Stimulated activated CD8-positive, alpha-beta memory T cell treated with anti-CD3 and anti-CD28 coated beads, Interleukin-15, amount 100 ng/mL, for 4 hours (primary cell): ENCODE measurements around the gene SNRPD2.

Experiments used
- DNase-seq, 2 donors: peaks; one replicate each; pipeline ENCODE4 v3.0.0-alpha.2; 2020; ENCODE audit warnings: low read depth in 2 of 2

SNRPD2 gene

DNA sequence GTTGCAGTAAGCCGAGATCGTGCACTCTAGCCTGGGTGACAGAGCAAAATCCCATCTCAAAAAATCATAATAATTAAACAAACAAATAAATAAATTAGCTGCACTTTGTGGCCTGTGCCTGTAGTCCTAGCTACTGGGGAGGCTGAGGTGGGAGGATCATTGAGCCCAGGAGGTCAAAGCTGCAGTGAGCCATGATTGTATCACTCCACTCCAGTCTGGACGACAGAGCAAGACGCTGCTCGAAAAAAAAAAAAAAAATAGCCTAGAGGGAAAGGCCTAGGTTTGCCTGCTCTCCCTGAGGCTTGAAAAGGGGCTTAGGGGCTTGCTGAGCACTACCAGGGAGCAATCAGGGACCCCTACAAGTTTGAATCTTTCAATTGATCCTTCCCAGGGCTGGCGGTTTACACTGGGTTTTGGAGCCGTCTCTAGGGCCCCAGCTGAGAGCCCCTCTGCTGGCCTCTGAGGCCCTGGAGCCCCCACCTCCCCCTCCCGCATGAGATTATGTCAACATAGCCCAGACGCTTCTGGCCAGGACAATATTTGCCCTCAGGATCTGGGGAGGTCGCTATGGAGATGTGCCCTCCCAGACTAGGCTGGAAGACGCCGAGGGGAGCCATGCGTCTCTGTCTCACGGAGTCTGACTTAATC, 34.1 kb downstream of the SNRPD2 start:
- DNase-seq, result no peak

DNA sequence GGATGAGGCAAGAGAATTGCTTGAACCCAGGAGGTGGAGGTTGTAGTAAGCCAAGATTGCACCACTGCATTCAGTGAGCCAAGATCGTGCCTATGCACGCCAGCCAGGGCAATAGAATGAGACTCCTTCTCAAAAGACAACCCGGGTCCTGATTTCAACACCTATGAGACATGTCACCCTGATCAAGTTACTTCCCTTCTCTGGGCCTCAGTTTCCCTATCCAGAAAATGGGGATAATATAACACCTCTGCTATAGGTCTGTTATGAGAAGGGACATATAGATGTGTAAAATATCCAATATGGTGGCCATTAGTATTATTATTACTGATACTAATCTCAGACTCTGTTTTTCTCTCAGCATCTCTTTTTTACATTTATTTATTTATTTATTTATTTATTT, 36.7 kb downstream of the SNRPD2 start:
- no peak for DNase-seq

DNA sequence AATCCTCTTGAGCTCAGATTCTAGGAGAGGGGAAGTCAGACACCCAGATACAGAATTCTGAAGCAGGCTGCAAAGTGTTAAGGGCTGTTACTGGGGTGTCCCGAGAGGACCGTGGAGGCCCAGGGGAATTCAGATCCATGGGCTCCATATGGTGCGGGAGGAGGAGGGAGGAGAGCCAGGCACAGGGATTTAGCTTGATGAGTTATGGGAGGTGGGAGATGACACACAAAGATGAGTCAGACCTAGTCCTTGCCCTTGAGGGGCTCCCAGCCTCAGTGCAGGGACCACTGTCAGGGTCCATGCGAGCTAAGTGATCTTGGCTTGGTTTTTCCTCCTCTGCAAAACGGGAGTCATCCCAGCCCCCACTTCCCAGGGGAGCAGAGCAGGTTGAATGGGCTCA, 38.1 kb downstream of the SNRPD2 start:
- no peak for DNase-seq

- DNase-seq, result no peak
Observed at GRCh38 chr19:45650722-45651121, 41.0 kb downstream of the SNRPD2 start.

DNA sequence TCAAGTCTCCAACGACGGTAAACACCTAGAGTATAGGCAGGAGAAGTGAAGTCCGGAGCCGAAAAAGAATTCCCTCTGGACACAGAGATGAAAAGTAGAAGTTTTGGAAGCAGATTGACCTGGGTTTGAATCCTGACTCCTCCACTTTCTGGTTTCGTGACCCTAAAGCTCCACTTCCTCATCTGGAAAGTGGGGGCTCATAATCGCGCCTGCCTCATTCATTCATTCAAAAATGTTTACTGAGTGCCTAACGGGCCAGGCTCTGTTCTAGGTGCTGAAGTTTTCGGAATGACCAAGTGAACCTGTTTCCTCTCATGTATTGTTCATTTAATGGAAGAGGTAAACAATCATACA, 45.4 kb downstream of the SNRPD2 start:
- DNase-seq, result no peak

- peak; percentile 37 to 57 for DNase-seq
Observed at GRCh38 chr19:45645631-45646344, 46.0 kb downstream of the SNRPD2 start.

DNA sequence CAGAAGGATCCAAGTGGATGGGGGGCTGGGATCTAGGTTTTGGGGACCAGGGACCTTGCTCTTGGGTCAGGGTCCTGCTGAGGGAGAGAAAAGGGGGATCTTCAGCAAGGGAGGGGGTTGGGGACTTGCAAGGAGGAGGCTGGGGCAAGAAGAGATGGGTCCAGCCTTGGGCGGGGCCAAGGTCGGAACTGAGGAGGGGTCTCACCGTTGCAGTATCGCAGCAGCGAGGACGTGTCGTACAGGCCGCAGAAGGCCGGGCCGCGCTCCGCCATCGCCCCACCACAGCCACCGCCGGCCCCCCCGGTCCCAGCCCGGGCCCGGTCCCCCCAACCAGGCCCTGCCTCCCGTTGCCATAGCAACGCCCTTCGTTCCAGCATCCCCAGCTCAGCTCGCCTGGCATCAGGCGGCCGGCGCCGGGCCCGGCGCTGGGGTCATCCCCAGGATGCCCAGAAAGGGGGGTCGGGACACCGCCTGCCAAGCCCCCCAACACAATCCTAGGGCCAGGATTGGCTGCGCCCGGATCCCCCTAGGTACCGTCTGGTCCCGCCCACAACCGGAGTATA, 46.6 kb downstream of the SNRPD2 start:
- no peak for DNase-seq

GRCh38 chr19:45643927-45644771, 47.6 kb downstream of the SNRPD2 start:
- DNase-seq, result no peak

DNA sequence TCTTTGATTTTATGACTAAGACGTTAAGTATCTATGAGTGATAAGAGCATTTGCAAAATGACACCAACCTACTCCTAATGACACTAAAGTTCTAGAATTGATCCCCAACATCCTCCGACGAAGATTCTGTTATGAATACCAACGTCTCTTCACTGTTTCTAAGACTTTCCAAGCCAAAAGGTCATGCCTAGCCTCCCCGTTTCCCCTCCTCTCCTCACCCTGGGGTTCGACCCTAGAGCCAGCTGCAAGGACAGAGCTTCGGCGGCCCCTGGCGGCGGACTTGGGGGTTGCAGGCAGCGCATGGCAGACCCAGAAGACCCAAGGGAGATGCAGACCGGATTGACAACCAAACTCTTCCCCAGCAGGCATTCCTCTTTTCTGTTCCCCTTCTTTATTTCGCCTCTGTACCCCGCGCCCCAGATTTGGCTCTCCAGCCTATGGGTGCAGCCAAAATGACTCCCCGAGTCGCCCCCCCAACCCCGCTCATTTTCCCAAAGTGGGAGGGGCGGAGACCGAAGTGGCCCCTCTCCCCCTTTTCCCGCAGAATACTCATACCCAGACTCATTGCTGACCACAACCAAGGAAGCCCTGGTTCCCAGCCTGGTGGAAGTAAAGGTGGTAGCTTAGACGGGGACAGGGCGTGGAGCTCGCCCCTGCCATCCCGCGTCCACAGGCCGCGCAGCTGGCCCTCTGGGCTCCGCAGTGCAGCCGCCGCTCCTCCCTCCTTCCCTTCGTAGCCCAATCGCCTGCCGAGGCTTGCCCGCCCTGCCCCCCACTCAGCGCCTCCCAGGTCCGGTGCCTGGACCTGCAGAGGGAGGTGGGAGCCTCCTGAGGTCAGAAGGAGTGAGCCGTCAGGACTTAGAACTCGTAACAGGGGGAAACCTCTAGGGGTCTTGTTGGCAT, 48.5 kb downstream of the SNRPD2 start:
- DNase-seq, result peak; percentile 77 to 84

GRCh38 chr19:45641274-45642105, 50.3 kb downstream of the SNRPD2 start:
- DNase-seq, result peak; percentile 44 to 45

DNA sequence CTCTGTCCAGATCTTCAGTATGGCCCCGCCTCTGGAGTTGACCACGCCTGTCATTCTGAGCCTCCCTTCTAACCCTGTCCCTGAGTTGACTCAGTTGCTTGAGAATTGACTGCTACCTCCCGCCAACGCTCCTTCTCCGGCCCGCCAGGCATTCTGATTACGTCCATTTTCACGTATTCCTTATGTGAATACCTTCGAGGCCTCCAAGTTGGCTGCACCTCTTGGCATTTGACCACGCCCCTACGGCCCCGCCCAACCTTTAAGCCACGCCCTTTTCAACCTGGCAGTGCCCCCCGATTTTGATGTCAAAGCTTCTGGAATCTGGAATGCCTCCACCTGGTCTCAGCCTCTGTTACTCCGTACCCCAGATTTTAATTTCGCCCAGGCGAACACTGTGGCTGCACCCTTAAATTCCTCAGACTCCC, 50.9 kb downstream of the SNRPD2 start:
- no peak for DNase-seq

DNA sequence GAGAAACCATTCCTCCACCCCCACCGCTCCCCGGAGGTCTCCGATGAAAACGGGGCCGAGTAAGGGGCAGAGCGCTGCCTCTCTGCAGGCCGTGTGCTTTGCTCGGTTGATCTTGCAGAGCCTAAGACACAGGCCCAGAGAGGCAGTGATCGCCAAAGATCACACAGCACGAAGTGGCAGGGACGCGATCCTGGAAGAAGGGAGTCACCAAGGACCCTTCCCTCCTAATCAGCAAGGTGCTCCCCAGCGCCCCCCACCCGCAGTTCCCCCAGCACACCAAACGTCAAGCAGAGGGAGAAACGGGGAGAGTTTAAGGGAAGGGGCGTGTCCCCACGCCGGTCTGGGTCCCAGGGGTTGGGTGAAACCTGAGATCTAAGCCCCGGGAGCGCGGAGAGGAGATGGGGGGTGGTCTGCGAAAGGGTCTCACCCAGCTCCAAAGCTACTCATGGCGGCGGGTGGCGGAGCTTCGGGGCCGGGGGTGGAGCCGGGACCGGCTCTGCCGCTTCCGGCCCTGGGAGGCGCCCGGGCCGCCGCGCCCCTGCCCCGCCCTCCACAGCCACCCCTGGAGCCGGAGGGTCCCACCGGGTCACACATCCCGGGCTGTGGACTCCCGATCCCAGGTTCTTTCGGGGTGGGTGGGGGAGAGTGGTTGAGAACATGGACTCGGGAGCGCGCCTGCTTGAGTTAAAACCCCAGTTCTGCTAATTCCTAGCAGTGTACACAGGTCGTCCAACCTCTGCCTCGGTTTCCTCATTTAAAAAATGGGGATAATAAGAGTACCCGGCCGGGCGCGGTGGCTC, 52.6 kb downstream of the SNRPD2 start, which contains the start of gene EML2:
Gene EML2 (minus strand): TSS at position 468 of the 800 bp plus-strand sequence. CDS start 21 bp downstream, at position 447.
- peak in 1 of 2 donors; percentile 31 for DNase-seq

DNA sequence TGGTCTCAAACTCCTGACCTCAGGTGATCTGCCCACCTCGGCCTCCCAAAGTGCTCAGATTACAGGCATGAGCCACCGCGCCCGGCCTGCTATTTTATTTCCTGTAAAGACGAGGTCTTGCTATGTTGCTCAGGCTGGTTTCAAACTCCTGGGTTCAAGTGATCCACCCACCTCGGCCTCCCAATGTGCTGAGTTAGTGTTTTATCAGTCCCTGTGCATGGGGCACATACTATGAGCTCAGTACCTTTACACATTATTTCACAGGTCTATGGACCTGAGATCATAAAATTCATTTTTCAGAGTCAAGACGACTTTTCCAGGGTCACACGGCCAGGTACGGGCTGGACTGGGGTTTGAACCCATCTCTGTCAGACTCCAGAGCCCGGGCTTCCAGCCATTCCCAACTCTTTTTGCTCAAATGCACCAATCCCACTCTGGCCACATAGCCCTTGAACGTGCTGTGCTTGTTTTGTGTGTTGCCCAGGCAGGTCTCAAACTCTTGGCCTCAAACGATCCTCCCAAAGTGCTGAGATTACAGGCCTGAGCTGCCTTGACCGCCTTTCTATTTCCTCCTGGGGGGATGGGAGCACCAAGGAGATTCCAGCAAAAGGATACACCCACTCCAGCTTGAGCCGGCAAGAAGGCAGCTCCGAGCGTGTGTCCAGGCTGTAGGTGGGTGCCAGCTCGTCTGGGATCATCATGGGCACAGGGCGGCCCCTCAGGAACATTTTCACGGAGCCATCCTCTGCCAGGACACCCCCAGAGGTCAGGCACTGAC, 53.7 kb downstream of the SNRPD2 start:
- DNase-seq, result no peak
